T-helper 1 cell treated with Interleukin-12 subunit alpha and Interleukin-12 subunit beta and Interleukin-4 antibody, amounts not matched to agents 30 μg/mL and 1 μg/mL, for 36 hours (primary cell): Measurements from ENCODE around the gene RGCC.
A peak's percentile ranks its signal among the peaks of the same experiment; 100 is the strongest.
"Not testable (repeated sequence)": the region's sequence is repeated elsewhere in the genome, so short reads cannot be mapped to it uniquely, and the experiment has no call there.

Experiments used
- H3K27ac Mint-ChIP-seq: one replicate; pipeline ENCODE4 v1.8.0; 2021; ENCODE audit warnings: mild to moderate bottlenecking, mixed read lengths
- H3K27me3 Mint-ChIP-seq: one replicate; pipeline ENCODE4 v1.8.0; 2021; ENCODE audit warnings: low read depth, mixed read lengths
- H3K36me3 Mint-ChIP-seq: one replicate; pipeline ENCODE4 v1.8.0; 2021; ENCODE audit warnings: low read depth, mixed read lengths
- H3K4me1 Mint-ChIP-seq: one replicate; pipeline ENCODE4 v1.8.0; 2021; ENCODE audit warnings: low read depth, mixed read lengths
- H3K4me3 Mint-ChIP-seq: one replicate; pipeline ENCODE4 v1.8.0; 2021; ENCODE audit warnings: mild to moderate bottlenecking, moderate library complexity, mixed read lengths
- H3K9me3 Mint-ChIP-seq: one replicate; pipeline ENCODE4 v1.8.0; 2021; ENCODE audit warnings: mixed read lengths

RGCC gene

GRCh38 chr13:41491436-41491835 lies 34.1 kb downstream of the RGCC start:
- H3K9me3 Mint-ChIP-seq, result peaks cover 9% of the 10 kb centered on the region
- H3K4me1 Mint-ChIP-seq, result peaks cover 62% of the 10 kb centered on the region
- no peaks in the 10 kb centered on the region for H3K27me3 Mint-ChIP-seq
- H3K36me3 Mint-ChIP-seq, result peaks cover 12% of the 10 kb centered on the region
- H3K27ac Mint-ChIP-seq, result peak overlapping the region; percentile 75
- H3K4me3 Mint-ChIP-seq, result no peak overlapping the region

- H3K27me3 Mint-ChIP-seq, result no peaks in the 10 kb centered on the region
- peaks cover 71% of the 10 kb centered on the region for H3K4me1 Mint-ChIP-seq
- H3K4me3 Mint-ChIP-seq, result peak overlapping the region; percentile 20
- H3K36me3 Mint-ChIP-seq, result peaks cover 8% of the 10 kb centered on the region
- peak overlapping the region; percentile 75 for H3K27ac Mint-ChIP-seq
- H3K9me3 Mint-ChIP-seq, result peaks cover 4% of the 10 kb centered on the region
Observed at GRCh38 chr13:41492432-41493260, 35.3 kb downstream of the RGCC start.

DNA sequence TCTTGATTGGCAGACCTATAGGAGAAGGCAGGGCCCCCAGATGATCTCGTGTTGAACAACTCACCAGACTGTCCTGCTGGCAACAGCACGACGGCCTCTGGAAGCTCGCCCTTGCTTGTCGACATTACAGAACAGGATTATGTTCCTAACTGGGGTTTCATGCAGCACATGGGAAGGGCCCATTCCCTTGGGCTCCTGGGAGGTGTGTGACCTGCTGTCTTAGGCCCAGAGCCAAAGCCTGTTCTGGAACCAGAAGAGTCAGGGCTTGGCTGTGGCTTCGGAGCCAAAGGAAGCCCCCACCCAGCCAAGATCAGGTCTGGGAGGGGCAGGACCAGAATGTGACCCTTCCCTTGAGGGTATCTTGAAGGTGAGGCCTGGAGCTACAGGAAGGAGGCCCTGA lies 36.9 kb downstream of the RGCC start:
- Mint-ChIP-seq H3K9me3 (peaks cover 4% of the 10 kb centered on the region), H3K27me3 (no peaks in the 10 kb centered on the region), H3K4me1 (peaks cover 70% of the 10 kb centered on the region), H3K4me3 (no peak overlapping the region), H3K27ac (no peak overlapping the region), H3K36me3 (peaks cover 8% of the 10 kb centered on the region)

GRCh38 chr13:41495044-41495443 lies 37.7 kb downstream of the RGCC start:
- H3K4me1 Mint-ChIP-seq, result peaks cover 75% of the 10 kb centered on the region
- peaks cover 8% of the 10 kb centered on the region for H3K36me3 Mint-ChIP-seq
- no peak overlapping the region for H3K4me3 Mint-ChIP-seq
- H3K9me3 Mint-ChIP-seq, result peaks cover 4% of the 10 kb centered on the region
- H3K27ac Mint-ChIP-seq, result no peak overlapping the region
- no peaks in the 10 kb centered on the region for H3K27me3 Mint-ChIP-seq

DNA sequence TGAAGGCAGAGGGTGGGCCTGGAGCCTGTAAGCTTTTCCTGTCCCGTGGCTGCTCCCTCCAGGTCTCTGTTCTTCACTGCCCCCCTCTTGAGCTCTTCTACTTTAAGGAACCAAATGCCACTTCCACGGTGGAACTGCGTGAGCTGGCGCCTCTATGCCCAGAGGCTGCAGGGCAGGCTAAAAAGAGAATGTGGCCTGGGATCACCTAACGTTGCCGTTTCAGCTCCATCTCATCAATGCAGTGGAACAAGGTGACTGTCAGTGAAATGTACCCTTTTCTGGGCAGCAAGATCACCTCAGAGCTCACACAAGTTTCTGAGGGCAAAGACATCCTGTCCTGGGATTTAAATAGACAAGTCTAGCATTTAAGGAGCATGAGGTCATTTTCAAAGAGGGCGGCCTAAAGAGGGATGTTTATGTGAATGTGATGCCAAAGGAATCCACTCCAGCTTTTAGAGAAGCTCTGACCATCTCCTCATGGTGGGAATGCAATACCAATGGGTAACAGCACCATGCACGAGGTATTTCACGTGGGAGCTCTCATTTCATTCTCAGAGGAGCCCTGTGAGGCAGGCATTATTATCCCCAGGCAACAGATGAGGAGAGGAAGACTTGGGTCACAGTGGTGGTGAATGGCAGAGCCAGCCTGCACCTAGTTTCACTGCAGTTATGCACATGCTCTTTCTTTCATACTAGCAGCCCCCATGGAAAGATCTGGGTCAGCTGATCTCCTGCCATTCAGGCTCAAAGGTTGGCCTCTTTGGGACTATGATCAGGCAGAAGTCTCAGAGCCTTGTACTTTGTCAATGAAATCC lies 39.3 kb downstream of the RGCC start:
- Mint-ChIP-seq H3K27me3 (no peaks in the 10 kb centered on the region), H3K4me3 (no peak overlapping the region), H3K27ac (peak overlapping the region; percentile 18), H3K9me3 (no peaks in the 10 kb centered on the region), H3K4me1 (peaks cover 78% of the 10 kb centered on the region), H3K36me3 (peaks cover 6% of the 10 kb centered on the region)

DNA sequence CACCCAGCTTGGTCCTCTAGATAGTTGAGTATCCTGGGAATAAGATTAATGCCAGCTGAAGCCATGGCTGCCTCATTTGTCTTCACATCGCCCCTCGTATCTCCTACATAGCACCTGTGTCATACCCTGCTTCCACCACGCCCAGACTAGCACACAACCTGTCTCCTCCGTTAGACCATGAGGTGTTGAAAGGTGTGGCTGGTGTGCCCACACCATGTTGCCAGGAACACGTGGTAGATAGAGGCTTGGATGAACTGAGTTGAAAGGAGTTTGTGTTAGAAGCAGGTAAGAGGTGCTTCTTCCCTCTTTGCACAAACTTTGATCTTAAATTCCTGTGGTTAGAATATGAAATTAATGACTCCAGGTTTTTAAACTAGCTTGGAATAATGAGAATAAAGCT lies 40.1 kb downstream of the RGCC start:
- Mint-ChIP-seq H3K4me3 (no peak overlapping the region), H3K9me3 (no peaks in the 10 kb centered on the region), H3K27ac (peak overlapping the region; percentile 53), H3K36me3 (peaks cover 9% of the 10 kb centered on the region), H3K4me1 (peaks cover 75% of the 10 kb centered on the region), H3K27me3 (no peaks in the 10 kb centered on the region)

DNA sequence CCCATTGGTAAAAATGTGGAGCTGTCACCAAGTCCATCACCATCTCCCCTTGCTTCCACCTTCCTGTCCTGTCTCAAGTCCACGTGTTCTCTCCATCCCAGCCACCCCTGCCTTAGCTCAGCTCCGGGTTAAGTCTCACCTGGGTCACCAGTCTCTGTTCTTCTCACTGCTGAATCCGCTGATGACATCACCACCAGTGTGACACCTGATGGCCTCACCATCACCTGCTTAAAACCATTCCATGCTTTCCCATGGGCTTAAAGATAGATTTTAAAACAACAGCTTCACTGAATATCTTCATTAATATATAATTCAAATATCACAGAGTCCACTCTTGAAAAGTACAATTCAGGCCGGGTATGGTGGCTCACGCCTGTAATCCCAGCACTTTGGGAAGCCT lies 42.1 kb downstream of the RGCC start:
- Mint-ChIP-seq H3K36me3 (peaks cover 14% of the 10 kb centered on the region), H3K4me3 (no peak overlapping the region), H3K27me3 (no peaks in the 10 kb centered on the region), H3K9me3 (peaks cover 11% of the 10 kb centered on the region), H3K27ac (no peak overlapping the region), H3K4me1 (peaks cover 60% of the 10 kb centered on the region)

GRCh38 chr13:41500511-41500910 lies 43.2 kb downstream of the RGCC start:
- Mint-ChIP-seq H3K4me1 (peaks cover 54% of the 10 kb centered on the region), H3K36me3 (peaks cover 15% of the 10 kb centered on the region), H3K9me3 (peaks cover 20% of the 10 kb centered on the region), H3K27ac (peak overlapping the region; percentile 70), H3K27me3 (no peaks in the 10 kb centered on the region), H3K4me3 (peak overlapping the region; percentile 27)

- H3K36me3 Mint-ChIP-seq, result peaks cover 15% of the 10 kb centered on the region
- H3K9me3 Mint-ChIP-seq, result peaks cover 25% of the 10 kb centered on the region
- no peak overlapping the region for H3K4me3 Mint-ChIP-seq
- H3K27me3 Mint-ChIP-seq, result no peaks in the 10 kb centered on the region
- no peak overlapping the region for H3K27ac Mint-ChIP-seq
- H3K4me1 Mint-ChIP-seq, result peaks cover 52% of the 10 kb centered on the region
Observed at GRCh38 chr13:41501281-41501680, 43.9 kb downstream of the RGCC start.

GRCh38 chr13:41502031-41502430 lies 44.7 kb downstream of the RGCC start:
- Mint-ChIP-seq H3K4me1 (peaks cover 46% of the 10 kb centered on the region), H3K27me3 (no peaks in the 10 kb centered on the region), H3K36me3 (peaks cover 15% of the 10 kb centered on the region), H3K4me3 (no peak overlapping the region), H3K27ac (peak overlapping the region; percentile 45), H3K9me3 (peaks cover 25% of the 10 kb centered on the region)

GRCh38 chr13:41502673-41503072 lies 45.3 kb downstream of the RGCC start:
- Mint-ChIP-seq H3K36me3 (peaks cover 15% of the 10 kb centered on the region), H3K4me3 (no peak overlapping the region), H3K27me3 (no peaks in the 10 kb centered on the region), H3K9me3 (peaks cover 25% of the 10 kb centered on the region), H3K4me1 (peaks cover 41% of the 10 kb centered on the region), H3K27ac (no peak overlapping the region)

DNA sequence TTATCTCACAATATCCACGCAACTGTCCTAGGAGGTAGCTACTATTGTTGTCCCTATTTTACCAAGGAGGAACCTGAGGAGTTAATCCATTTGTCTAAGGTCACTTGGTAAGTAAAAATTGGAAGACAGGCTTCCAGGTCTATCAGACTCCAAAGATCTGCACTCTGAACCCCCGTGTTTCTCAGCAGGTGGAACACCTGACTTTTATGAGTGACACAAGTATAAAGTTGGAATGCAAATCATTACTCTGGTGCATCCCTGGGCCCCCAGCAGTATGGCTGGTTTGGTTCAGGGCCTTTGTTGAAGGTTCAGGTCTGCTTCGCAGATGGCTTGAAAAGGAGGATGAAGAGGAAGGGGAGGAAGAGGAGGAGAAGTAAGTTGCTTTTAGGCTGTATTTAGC lies 46.0 kb downstream of the RGCC start:
- H3K4me1 Mint-ChIP-seq, result peaks cover 37% of the 10 kb centered on the region
- H3K36me3 Mint-ChIP-seq, result peaks cover 15% of the 10 kb centered on the region
- H3K27ac Mint-ChIP-seq, result no peak overlapping the region
- H3K9me3 Mint-ChIP-seq, result peaks cover 25% of the 10 kb centered on the region
- no peak overlapping the region for H3K4me3 Mint-ChIP-seq
- H3K27me3 Mint-ChIP-seq, result no peaks in the 10 kb centered on the region

GRCh38 chr13:41504657-41505056 lies 47.3 kb downstream of the RGCC start:
- not testable (repeated sequence) for H3K27me3 Mint-ChIP-seq, H3K4me3 Mint-ChIP-seq, H3K27ac Mint-ChIP-seq
- Mint-ChIP-seq H3K4me1 (peaks cover 29% of the 10 kb centered on the region), H3K9me3 (peaks cover 25% of the 10 kb centered on the region), H3K36me3 (peaks cover 15% of the 10 kb centered on the region)

DNA sequence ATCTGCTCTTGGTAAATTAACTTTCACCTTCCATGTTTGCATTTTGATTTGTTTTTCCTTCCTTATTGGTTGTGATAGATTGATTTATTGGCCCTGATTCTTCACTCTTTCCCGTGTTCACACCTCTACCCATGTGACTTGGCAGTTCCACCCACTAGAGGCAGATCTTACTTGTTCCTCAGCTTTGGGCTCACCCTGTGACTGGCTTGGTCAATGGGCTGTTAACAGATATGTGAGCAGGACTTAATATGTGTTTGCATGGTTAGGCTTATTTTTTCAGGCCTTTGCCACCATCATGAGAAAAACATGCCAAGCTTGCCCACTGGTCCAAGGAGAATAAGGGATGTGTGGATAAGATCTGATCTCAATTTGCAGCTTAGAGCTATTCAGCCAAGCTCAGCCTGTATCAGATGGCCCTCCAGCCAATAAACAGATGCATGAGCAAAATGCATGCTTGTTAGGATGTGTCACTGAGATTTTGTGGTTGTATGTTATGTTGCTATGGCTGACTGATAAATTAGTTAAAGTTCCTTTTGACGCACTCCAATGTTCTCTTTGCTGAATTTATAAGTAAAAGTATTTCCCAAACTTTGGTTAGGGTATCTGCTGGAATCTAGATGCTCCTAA lies 48.0 kb downstream of the RGCC start:
- H3K4me1 Mint-ChIP-seq, result peaks cover 25% of the 10 kb centered on the region
- no peak overlapping the region for H3K27ac Mint-ChIP-seq
- H3K27me3 Mint-ChIP-seq, result no peaks in the 10 kb centered on the region
- H3K4me3 Mint-ChIP-seq, result no peak overlapping the region
- H3K36me3 Mint-ChIP-seq, result peaks cover 15% of the 10 kb centered on the region
- peaks cover 25% of the 10 kb centered on the region for H3K9me3 Mint-ChIP-seq
